Measurements from ENCODE around the gene SIVA1. TPM values are rescaled to one million over a fixed set of nuclear protein-coding genes. Genes with fewer than 3 reads are reported as not detected.
A peak's percentile ranks its signal among the peaks of the same experiment; 100 is the strongest.

Gene SIVA1
- total and polyA plus RNA-seq, 4 donors: 67.5 to 212 (median 128) TPM

DNA sequence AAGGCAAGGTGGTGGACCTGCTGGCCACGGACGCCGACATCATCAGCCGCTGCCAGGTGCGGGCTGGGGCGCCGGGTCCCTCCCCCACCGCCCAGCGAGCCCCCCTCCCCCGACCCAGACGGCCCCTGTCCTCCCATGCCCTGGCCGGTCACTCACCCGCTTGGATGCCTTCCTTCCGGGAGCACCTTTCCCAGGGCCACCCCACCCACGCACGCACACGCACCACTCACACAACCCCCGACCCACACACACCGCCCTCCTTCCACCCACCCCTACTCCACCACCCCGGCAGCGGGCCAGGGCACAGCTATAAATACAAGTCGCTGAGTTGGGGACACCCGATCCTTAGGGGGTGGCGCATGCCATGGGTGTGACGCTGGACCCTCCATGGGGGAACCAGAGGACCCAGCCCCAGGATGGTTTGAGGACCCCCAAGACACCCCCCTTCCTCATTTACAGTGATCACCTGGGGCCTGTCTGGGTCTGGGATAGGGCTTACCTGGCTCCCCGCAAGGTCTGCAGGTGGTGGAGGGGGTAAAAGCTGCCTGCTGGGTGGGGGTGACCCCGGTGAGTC is 28.5 kb upstream of the SIVA1 start:
- peaks cover 0 to 8% (median 1%) of the 10 kb centered on the region in 4 donors for H3K36me3 ChIP-seq (ENCODE audit: control insufficient read depth in 4 of 4, insufficient read depth in 4 of 4, low read length in 4 of 4)
- ATAC-seq (ENCODE audit: insufficient read depth, low FRiP score) (peak; percentile 20), DNase-seq (peak; percentile 29 to 53 (median 40))
- no peak overlapping the region for H3K9ac ChIP-seq (ENCODE audit: insufficient read depth in 1 of 2, low read length in 2 of 2)
- peak overlapping the region; percentile 59 for H3K4me3 ChIP-seq
- H3K9me3 ChIP-seq (ENCODE audit: control insufficient read depth in 4 of 4, insufficient read depth in 3 of 4, low read length in 3 of 4): no peaks in the 10 kb centered on the region
- H3K27ac ChIP-seq (ENCODE audit: low read depth in 1 of 2, low read length in 1 of 2): peak overlapping the region in 1 of 2 donors; percentile 97
- peaks cover 0 to 15% (median 10%) of the 10 kb centered on the region in 5 donors for H3K4me1 ChIP-seq (ENCODE audit: control insufficient read depth in 5 of 5, insufficient read depth in 5 of 5, low read length in 5 of 5)
- H3K27me3 ChIP-seq (ENCODE audit: control insufficient read depth in 3 of 3, insufficient read depth in 3 of 3, low read length in 2 of 3): no peaks in the 10 kb centered on the region
- 7 to 9% methylated on average over 17 to 27 of the region's 27 CpGs for WGBS, 2 donors
- TF ChIP-seq, protein P1, sequence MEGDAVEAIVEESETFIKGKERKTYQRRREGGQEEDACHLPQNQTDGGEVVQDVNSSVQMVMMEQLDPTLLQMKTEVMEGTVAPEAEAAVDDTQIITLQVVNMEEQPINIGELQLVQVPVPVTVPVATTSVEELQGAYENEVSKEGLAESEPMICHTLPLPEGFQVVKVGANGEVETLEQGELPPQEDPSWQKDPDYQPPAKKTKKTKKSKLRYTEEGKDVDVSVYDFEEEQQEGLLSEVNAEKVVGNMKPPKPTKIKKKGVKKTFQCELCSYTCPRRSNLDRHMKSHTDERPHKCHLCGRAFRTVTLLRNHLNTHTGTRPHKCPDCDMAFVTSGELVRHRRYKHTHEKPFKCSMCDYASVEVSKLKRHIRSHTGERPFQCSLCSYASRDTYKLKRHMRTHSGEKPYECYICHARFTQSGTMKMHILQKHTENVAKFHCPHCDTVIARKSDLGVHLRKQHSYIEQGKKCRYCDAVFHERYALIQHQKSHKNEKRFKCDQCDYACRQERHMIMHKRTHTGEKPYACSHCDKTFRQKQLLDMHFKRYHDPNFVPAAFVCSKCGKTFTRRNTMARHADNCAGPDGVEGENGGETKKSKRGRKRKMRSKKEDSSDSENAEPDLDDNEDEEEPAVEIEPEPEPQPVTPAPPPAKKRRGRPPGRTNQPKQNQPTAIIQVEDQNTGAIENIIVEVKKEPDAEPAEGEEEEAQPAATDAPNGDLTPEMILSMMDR (IDR thresholded peaks at IDR 0.05; ENCODE audit: control extremely low read depth, extremely low read depth): no peak

DNA sequence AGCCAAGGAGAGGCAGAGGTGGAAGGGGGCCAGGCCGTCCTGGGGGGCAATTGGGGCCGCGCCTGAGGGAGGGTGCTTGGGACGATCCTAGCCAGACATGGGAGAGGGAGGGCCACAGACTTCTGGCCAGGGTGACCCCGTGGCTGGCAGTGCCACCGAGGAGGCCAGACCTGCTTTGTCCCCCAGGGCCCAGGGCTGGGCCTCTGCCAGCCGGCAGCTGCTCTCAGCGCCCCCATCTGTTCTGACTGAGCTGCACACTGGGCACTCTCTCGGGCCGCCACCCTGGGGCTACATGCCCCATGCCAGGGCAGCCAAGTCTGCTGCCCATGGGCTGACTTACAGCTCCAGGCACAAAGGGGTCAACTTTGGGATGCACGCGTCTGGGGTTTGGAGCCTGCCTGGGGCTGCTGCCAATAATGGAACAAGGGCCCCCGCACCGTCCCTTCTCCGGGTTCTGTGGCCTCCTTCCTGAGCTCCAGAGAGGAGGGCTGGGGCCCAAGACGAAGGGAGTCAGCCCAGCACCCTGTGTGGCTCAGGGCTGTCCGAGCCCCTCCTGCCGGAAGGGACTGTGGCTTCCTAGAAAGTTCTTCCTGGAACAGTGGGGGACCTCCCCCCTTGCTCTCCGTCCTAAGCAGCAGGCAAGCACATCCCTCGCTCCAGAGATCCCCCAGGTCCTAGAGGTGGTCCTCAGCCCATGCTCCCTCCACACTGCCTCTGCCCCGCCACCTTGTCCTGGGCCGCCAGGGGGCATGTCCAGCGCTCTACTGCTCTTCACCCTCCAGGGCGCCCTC is 27.8 kb upstream of the SIVA1 start:
- no peak overlapping the region for H3K9ac ChIP-seq (ENCODE audit: insufficient read depth in 1 of 2, low read length in 2 of 2)
- no peaks in the 10 kb centered on the region for H3K9me3 ChIP-seq (ENCODE audit: control insufficient read depth in 4 of 4, insufficient read depth in 3 of 4, low read length in 3 of 4)
- DNase-seq: peak; percentile 71 to 81 (median 76)
- ATAC-seq (ENCODE audit: insufficient read depth, low FRiP score): no peak
- TF ChIP-seq, protein P1 (IDR thresholded peaks at IDR 0.05; ENCODE audit: control extremely low read depth, extremely low read depth): no peak
- WGBS, 2 donors: 42 to 61% methylated on average over 24 of the region's 24 CpGs
- H3K36me3 ChIP-seq (ENCODE audit: control insufficient read depth in 4 of 4, insufficient read depth in 4 of 4, low read length in 4 of 4): peaks cover 0 to 4% (median 1%) of the 10 kb centered on the region in 4 donors
- no peaks in the 10 kb centered on the region for H3K27me3 ChIP-seq (ENCODE audit: control insufficient read depth in 3 of 3, insufficient read depth in 3 of 3, low read length in 2 of 3)
- H3K27ac ChIP-seq (ENCODE audit: low read depth in 1 of 2, low read length in 1 of 2): peak overlapping the region in 1 of 2 donors; percentile 97
- no peak overlapping the region for H3K4me3 ChIP-seq
- H3K4me1 ChIP-seq (ENCODE audit: control insufficient read depth in 5 of 5, insufficient read depth in 5 of 5, low read length in 5 of 5): peaks cover 0 to 15% (median 10%) of the 10 kb centered on the region in 5 donors

DNA sequence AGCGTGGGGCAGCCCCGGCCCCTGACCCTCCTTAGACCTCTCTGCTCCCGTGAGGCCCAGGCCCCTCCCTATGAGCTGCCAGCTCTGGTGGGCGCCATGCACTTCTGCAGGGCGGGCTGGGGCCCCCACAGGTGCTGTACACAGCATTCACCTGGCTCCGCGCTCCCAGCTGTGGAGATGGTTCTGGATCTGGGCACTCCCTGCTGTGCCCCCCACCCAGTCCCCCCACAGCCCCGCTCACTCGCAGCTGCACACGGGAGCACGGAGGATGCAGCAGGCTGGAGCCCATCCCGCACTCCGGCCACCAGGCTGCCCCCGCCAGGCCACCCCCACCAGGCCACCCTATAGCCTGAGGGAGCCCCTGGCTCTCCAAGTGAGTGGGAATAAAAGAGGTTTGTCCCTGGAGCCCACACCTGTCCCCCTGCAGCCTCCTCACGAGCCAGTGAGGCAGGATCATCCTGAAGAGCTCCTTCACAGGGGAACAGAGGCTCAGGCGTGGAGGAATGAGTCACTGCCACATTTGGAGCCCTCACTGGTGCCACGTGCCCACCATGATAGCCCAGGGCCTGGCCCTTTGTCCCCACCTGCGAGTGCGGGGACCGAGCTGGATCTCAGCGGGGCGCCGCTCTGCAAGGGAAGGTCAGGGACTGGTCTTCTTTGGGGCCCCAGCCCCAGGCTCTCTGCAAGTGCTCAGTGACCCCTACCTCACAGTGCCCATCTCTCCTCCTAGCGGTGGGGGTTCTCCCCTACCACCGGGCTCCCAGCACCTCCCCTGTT is 27.0 kb upstream of the SIVA1 start:
- H3K9me3 ChIP-seq (ENCODE audit: control insufficient read depth in 4 of 4, insufficient read depth in 3 of 4, low read length in 3 of 4): no peaks in the 10 kb centered on the region
- peaks cover 0 to 4% (median 1%) of the 10 kb centered on the region in 4 donors for H3K36me3 ChIP-seq (ENCODE audit: control insufficient read depth in 4 of 4, insufficient read depth in 4 of 4, low read length in 4 of 4)
- 86 to 89% methylated on average over 25 of the region's 25 CpGs for WGBS, 2 donors
- H3K27me3 ChIP-seq (ENCODE audit: control insufficient read depth in 3 of 3, insufficient read depth in 3 of 3, low read length in 2 of 3): no peaks in the 10 kb centered on the region
- peaks cover 0 to 15% (median 10%) of the 10 kb centered on the region in 5 donors for H3K4me1 ChIP-seq (ENCODE audit: control insufficient read depth in 5 of 5, insufficient read depth in 5 of 5, low read length in 5 of 5)
- no peak for DNase-seq
- no peak for ATAC-seq (ENCODE audit: insufficient read depth, low FRiP score)
- TF ChIP-seq, protein P1 (IDR thresholded peaks at IDR 0.05; ENCODE audit: control extremely low read depth, extremely low read depth): no peak
- no peak overlapping the region for H3K9ac ChIP-seq (ENCODE audit: insufficient read depth in 1 of 2, low read length in 2 of 2)
- H3K27ac ChIP-seq (ENCODE audit: low read depth in 1 of 2, low read length in 1 of 2): peak overlapping the region in 1 of 2 donors; percentile 97
- no peak overlapping the region for H3K4me3 ChIP-seq
